GM23338 (cell line): ENCODE measurements around the gene NECAB3. TPM values are rescaled to one million over a fixed set of nuclear protein-coding genes. Genes with fewer than 3 reads are reported as not detected.

Source experiments
- ATAC-seq: fragments of 200-7000 bp; cut with Tn5 transposase; 3 replicates; pipeline ENCODE4 v1.9.1; 2020
- DNase-seq: peaks from one replicate; pipeline ENCODE4 v3.0.0-alpha.2; 2015; ENCODE audit warnings: low spot score
- H2AFZ ChIP-seq: fragments of 200-600 bp; sonication (generic); 2 replicates; pipeline ENCODE4 v1.8.0; 2016; ENCODE audit warnings: antibody characterized with exemption, mild to moderate bottlenecking, moderate library complexity
- H3F3A ChIP-seq: fragments of 200-600 bp; sonication (generic); replicated peaks from 2 replicates; pipeline ENCODE4 v1.8.0; 2017; ENCODE audit warnings: antibody characterized with exemption, mixed run types, low read depth
- H3K27ac ChIP-seq: fragments of 200-600 bp; sonication (generic); 2 replicates; pipeline ENCODE4 v1.6.1; 2016; ENCODE audit warnings: low read depth
- H3K27me3 ChIP-seq: fragments of 200-600 bp; sonication (generic); 2 replicates; pipeline ENCODE4 v1.8.0; 2016; ENCODE audit warnings: mild to moderate bottlenecking, mixed run types, moderate library complexity; ENCODE audit not compliant: insufficient read depth
- H3K36me3 ChIP-seq: fragments of 200-600 bp; sonication (generic); 2 replicates; pipeline ENCODE4 v1.8.0; 2016; ENCODE audit warnings: mild to moderate bottlenecking; ENCODE audit not compliant: insufficient read depth
- H3K4me1 ChIP-seq: fragments of 200-600 bp; sonication (generic); 2 replicates; pipeline ENCODE4 v1.8.0; 2016; ENCODE audit warnings: mild to moderate bottlenecking, moderate library complexity; ENCODE audit not compliant: insufficient read depth
- H3K4me2 ChIP-seq: fragments of 200-600 bp; sonication (generic); 2 replicates; pipeline ENCODE4 v1.7.1; 2017; ENCODE audit warnings: mixed run types
- H3K4me3 ChIP-seq: fragments of 200-600 bp; sonication (generic); 2 replicates; pipeline ENCODE4 v1.6.1; 2016; ENCODE audit warnings: mixed run types
- H3K79me2 ChIP-seq: fragments of 200-600 bp; sonication (generic); replicated peaks from 2 replicates; pipeline ENCODE4 v1.8.0; 2017; ENCODE audit warnings: mild to moderate bottlenecking; ENCODE audit not compliant: insufficient read depth
- H3K9me2 ChIP-seq: fragments of 200-600 bp; sonication (generic); 2 replicates; pipeline ENCODE4 v1.8.0; 2017; ENCODE audit not compliant: insufficient read depth
- H4K20me1 ChIP-seq: fragments of 200-600 bp; sonication (generic); replicated peaks from 2 replicates; pipeline ENCODE4 v1.8.0; 2017; ENCODE audit warnings: mild to moderate bottlenecking; ENCODE audit not compliant: insufficient read depth
- H3K27ac Mint-ChIP-seq: 2 replicates; pipeline ENCODE4 v1.8.0; 2020; ENCODE audit warnings: inconsistent platforms, mild to moderate bottlenecking, moderate library complexity, mixed read lengths
- H3K27me3 Mint-ChIP-seq: 3 replicates; pipeline ENCODE4 v1.8.0; 2022; ENCODE audit warnings: low read depth, mild to moderate bottlenecking, moderate library complexity, mixed read lengths, inconsistent platforms; ENCODE audit not compliant: insufficient read depth, poor library complexity
- H3K36me3 Mint-ChIP-seq: 3 replicates; pipeline ENCODE4 v1.8.0; 2021; ENCODE audit warnings: low read depth, mild to moderate bottlenecking, inconsistent platforms, moderate library complexity, mixed read lengths
- H3K4me1 Mint-ChIP-seq: 3 replicates; pipeline ENCODE4 v1.8.0; 2020; ENCODE audit warnings: mild to moderate bottlenecking, inconsistent platforms, mixed read lengths
- H3K4me3 Mint-ChIP-seq: 3 replicates; pipeline ENCODE4 v1.8.0; 2021; ENCODE audit warnings: moderate library complexity, mild to moderate bottlenecking, inconsistent platforms, mixed read lengths
- H3K9me3 Mint-ChIP-seq: 3 replicates; pipeline ENCODE4 v1.8.0; 2020; ENCODE audit warnings: moderate library complexity, mild to moderate bottlenecking, inconsistent platforms, mixed read lengths
- CREB1 ChIP-seq: fragments of 250-450 bp; sonication (Bioruptor Pico); IDR thresholded peaks from 2 replicates; pipeline ENCODE4 v1.5.0; 2020; ENCODE audit warnings: low read depth, mild to moderate bottlenecking, moderate library complexity
- CTCF ChIP-seq, 2 experiments: fragments of 200-600 bp in 1 of 2; sonication (generic) in 1 of 2; conservative IDR thresholded peaks; 2 replicates each; pipeline versions ENCODE4 v1.5.1 to v1.6.1; 2016 to 2017; ENCODE audit warnings: antibody characterized with exemption in 2 of 2, low read depth in 2 of 2, mild to moderate bottlenecking in 2 of 2, moderate library complexity in 1 of 2
- EZH2 ChIP-seq: fragments of 200-600 bp; sonication (generic); IDR thresholded peaks from one replicate; pipeline ENCODE4 v1.8.0; 2017; ENCODE audit warnings: antibody characterized with exemption, mild to moderate bottlenecking, low read depth; ENCODE audit not compliant: unreplicated experiment
- EZH2phosphoT487 ChIP-seq: fragments of 200-600 bp; sonication (generic); IDR thresholded peaks from one replicate; pipeline ENCODE4 v1.8.1; 2018; ENCODE audit warnings: antibody characterized with exemption; ENCODE audit not compliant: unreplicated experiment
- NANOG ChIP-seq: IDR thresholded peaks from 2 replicates; pipeline ENCODE4 v1.6.1; 2016; ENCODE audit warnings: antibody characterized with exemption, borderline replicate concordance
- POLR2AphosphoS5 ChIP-seq: IDR thresholded peaks from 2 replicates; pipeline ENCODE4 v1.6.1; 2016; ENCODE audit warnings: antibody characterized with exemption, low read depth
- REST ChIP-seq: IDR thresholded peaks from one replicate; pipeline ENCODE4 v1.6.1; 2018; ENCODE audit warnings: antibody characterized with exemption; ENCODE audit not compliant: unreplicated experiment
- STAT1 ChIP-seq: IDR thresholded peaks from one replicate; pipeline ENCODE4 v1.6.1; 2016; ENCODE audit warnings: antibody characterized with exemption; ENCODE audit not compliant: unreplicated experiment
- ZNF114 ChIP-seq: fragments of 250-450 bp; sonication (Bioruptor Pico); IDR thresholded peaks from 2 replicates; pipeline ENCODE4 v1.5.0; 2020; ENCODE audit warnings: mild to moderate bottlenecking, moderate library complexity
- polyA plus RNA-seq: library from polyadenylated mRNA; unstranded; fragments of >200 nt; fragmentation: Nextera tagmentation; extraction: Ambion mirVana; gene quantifications from 2 replicates; pipeline ENCODE4 v1.2.1, GENCODE V29; 2016
- total RNA-seq: library from RNA; depleted of rRNA; stranded (reverse); fragments of >200 nt; shearing (Covaris generic); gene quantifications from 2 replicates; pipeline ENCODE4 v1.2.3, GENCODE V29; 2014
- TF ChIP-seq, protein P1 (sequence below): IDR thresholded peaks from 2 replicates; pipeline ENCODE4 v1.6.1; 2016; ENCODE audit warnings: antibody characterized with exemption

NECAB3 gene
- total and polyA plus RNA-seq, 2 experiments from 2014 or later: 8.5 to 28.4 TPM

DNA sequence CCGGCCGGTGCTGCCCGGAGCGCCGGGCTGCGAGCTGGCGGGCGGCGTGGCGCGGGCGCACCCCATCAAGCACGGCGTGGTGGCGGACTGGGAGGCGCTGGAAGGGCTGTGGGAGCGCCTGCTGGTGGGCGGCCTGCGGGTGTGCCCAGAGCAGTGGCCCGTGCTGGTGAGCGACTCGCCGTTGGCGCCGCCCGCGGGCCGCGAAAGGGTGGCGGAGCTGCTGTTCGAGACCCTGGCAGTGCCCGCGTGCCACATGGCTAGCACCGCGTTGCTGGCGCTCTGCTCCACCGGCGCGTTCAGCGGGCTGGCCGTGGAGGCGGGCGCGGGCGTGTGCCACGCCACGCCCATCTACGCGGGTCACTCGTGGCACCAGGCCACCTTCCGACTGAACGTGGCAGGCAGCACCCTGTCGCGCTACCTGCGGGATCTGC is 7.0 kb downstream of the NECAB3 start (continued):
- TF ChIP-seq CTCF (conservative IDR thresholded peaks at IDR 0.05; ENCODE audit: low read depth in 2 of 2) (no peak), ZNF114 (no peak), EZH2phosphoT487 (no peak), CREB1 (CRISPR knock-in tag) (no peak), REST (no peak)

GRCh38 chr20:33666293-33667244 is 7.7 kb downstream of the NECAB3 start, which contains the start of gene ACTL10:
Gene ACTL10, plus strand, starts transcription at chr20:33666943. Its CDS starts 555 bp downstream, at chr20:33667498.
- Histone ChIP-seq H3F3A (peaks cover 11% of the 10 kb centered on the region; the same call in 1 of the 2 replicates), H3K79me2 (no peaks in the 10 kb centered on the region), H3K27me3 (peaks cover 17% of the 10 kb centered on the region; the same call in 1 of the 2 replicates), H3K4me1 (peaks cover 14% of the 10 kb centered on the region; the same call in 1 of the 2 replicates), H3K4me2 (peak within 1 kb of the TSS; percentile 76), H3K27ac (0 out of 2 replicates have a peak within 1 kb of the TSS, but pooled peaks have one; percentile 0), H3K9me2 (no peaks in the 10 kb centered on the region), H3K4me3 (peak within 1 kb of the TSS; percentile 53), H2AFZ (peak within 1 kb of the TSS; percentile 80; the same call in 1 of the 2 replicates), H4K20me1 (peaks cover 3% of the 10 kb centered on the region), H3K36me3 (no peaks in the 10 kb centered on the region; the same call in 1 of the 2 replicates)
- Mint-ChIP-seq H3K36me3 (peaks cover 28% of the 10 kb centered on the region), H3K9me3 (no peaks in the 10 kb centered on the region), H3K4me3 (peak within 1 kb of the TSS; percentile 78), H3K27ac (peak within 1 kb of the TSS; percentile 80), H3K27me3 (peaks cover 29% of the 10 kb centered on the region), H3K4me1 (peaks cover 28% of the 10 kb centered on the region)
- ATAC-seq (peak; percentile 76), DNase-seq (peak; percentile 98)
- TF ChIP-seq CTCF (conservative IDR thresholded peaks at IDR 0.05; ENCODE audit: low read depth in 2 of 2) (peak in 1 of 2 experiments; percentile 34; a peak in 3 of 4 replicates), ZNF114 (no peak), REST (no peak), POLR2AphosphoS5 (peak; percentile 80), EZH2 (no peak), STAT1 (no peak), CREB1 (CRISPR knock-in tag) (no peak), NANOG (no peak), EZH2phosphoT487 (no peak)
- TF ChIP-seq, protein P1, sequence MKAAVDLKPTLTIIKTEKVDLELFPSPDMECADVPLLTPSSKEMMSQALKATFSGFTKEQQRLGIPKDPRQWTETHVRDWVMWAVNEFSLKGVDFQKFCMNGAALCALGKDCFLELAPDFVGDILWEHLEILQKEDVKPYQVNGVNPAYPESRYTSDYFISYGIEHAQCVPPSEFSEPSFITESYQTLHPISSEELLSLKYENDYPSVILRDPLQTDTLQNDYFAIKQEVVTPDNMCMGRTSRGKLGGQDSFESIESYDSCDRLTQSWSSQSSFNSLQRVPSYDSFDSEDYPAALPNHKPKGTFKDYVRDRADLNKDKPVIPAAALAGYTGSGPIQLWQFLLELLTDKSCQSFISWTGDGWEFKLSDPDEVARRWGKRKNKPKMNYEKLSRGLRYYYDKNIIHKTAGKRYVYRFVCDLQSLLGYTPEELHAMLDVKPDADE: no peak
